ENCODE results near the gene NPAS1.
"Not testable (repeated sequence)": the region's sequence is repeated elsewhere in the genome, so short reads cannot be mapped to it uniquely, and the experiment has no call there.

The NPAS1 gene

DNA sequence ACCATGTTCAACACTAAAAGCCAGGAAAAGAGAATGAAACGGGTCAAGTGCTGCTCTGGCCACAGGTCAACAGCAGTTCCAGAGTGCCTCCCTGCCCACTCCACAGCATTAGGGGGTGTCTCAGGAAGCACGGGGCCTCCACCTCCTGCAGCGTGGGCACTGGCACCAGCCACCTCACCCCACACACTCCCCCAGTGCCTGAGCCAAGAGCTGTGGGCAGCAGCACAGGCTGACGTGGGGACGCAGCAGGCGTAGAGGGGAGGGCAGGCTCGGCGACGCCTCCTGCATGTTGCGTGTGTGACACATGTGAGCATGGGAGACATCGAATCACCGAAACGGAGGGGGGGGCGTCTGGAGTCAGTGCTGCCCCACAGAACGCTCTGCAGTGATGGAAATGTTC is 50.2 kb downstream of the NPAS1 start:
- Histone ChIP-seq H3K36me3 (peaks cover 96 to 100% (median 97%) of the 10 kb centered on the region in 11 experiments), H3K9ac (no peak overlapping the region), H3K4me2 (no peak overlapping the region), H3K27me3 (no peaks in the 10 kb centered on the region), H3K4me3 (no peak overlapping the region), H3K9me3 (replicated peaks in 1 of 11) (no peaks in the 10 kb centered on the region), H3K4me1 (peaks cover 6 to 11% (median 9%) of the 10 kb centered on the region in 10 experiments; a peak in 18 of 20 replicates), H4K20me1 (peaks cover 51 to 97% (median 91%) of the 10 kb centered on the region in 11 experiments), H3K27ac (no peak overlapping the region)
- no peak for TF ChIP-seq Cebpa-rat (IDR thresholded peaks at IDR 0.05)

DNA sequence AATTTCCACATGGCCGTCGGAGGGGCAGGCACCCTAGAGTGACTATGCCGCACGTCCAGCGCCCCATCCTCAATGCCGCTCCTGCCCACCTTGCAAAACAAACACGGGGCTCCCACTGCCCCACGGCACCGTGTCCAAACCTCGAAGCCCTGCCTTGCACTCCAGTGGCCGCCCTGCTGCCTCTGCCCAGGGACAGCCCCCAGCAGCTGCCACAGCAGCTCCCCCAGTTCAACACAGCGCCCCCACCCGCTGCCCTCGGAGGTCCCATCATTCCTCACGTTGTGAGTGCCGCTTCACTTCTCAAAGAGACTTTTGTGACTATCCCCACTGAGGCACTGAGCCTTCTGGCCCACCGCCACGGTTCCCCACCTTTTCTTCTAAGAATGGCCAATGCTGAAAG is 51.1 kb downstream of the NPAS1 start:
- H3K4me2 ChIP-seq, result no peak overlapping the region
- H3K9ac ChIP-seq, result no peak overlapping the region
- H4K20me1 ChIP-seq, result peaks cover 55 to 97% (median 91%) of the 10 kb centered on the region in 11 experiments
- no peak overlapping the region for H3K4me3 ChIP-seq
- H3K36me3 ChIP-seq, result peaks cover 96 to 100% (median 97%) of the 10 kb centered on the region in 11 experiments
- no peak overlapping the region for H3K27ac ChIP-seq
- H3K27me3 ChIP-seq, result no peaks in the 10 kb centered on the region
- peaks cover 16 to 21% (median 18%) of the 10 kb centered on the region in 10 experiments; a peak in 19 of 20 replicates for H3K4me1 ChIP-seq
- TF ChIP-seq Cebpa-rat (IDR thresholded peaks at IDR 0.05), result no peak
- no peaks in the 10 kb centered on the region for H3K9me3 ChIP-seq (replicated peaks in 1 of 11)

DNA sequence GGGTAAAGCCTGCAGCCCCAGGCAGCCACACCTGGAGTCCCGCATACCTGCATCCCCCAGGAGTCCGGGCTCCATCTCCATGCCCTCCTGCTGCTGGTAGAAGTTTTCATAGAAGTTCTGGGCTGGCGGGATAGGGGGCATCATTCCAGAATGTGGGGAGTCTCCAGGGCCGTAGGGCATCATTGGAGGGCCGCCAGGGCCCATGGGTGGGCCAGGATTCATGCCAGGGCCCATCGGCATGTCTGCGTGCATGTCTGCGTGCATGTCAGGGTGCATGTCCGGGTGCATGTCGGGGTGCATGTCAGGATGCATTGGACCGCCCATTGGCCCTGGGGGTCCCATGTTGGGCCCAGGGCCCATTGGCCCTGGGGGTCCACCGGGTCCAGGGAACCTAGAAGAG is 52.1 kb downstream of the NPAS1 start:
- Histone ChIP-seq H3K4me1 (peaks cover 17 to 28% (median 22%) of the 10 kb centered on the region in 10 experiments; a peak in 19 of 20 replicates), H3K9me3 (replicated peaks in 1 of 11) (no peaks in the 10 kb centered on the region), H3K36me3 (peaks cover 97 to 100% (median 98%) of the 10 kb centered on the region in 11 experiments), H3K9ac (no peak overlapping the region), H3K4me3 (no peak overlapping the region), H3K27ac (no peak overlapping the region), H4K20me1 (peaks cover 55 to 97% (median 93%) of the 10 kb centered on the region in 11 experiments), H3K4me2 (no peak overlapping the region), H3K27me3 (no peaks in the 10 kb centered on the region)
- no peak for TF ChIP-seq Cebpa-rat (IDR thresholded peaks at IDR 0.05)

DNA sequence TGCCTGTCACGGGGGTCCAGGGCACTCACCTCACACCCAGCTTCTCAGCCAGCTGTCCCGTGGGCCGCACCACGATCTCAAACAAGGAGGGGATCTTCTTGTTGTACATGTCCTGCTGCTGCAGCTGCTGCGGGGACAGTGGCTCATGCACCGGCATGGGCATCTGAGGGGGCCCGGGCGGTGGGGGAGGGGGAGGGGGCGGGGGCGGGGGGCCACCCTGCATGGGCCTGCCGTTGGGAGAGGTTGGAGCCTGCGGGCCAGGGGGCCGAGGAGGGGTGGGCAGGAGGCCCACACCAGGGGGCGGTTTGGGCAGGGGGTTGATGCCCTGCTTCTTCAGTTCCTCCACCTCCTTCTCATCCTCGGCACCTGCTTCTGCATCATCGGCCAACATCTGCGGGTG is 52.7 kb downstream of the NPAS1 start:
- no peak overlapping the region for H3K9ac ChIP-seq
- no peak overlapping the region for H3K27ac ChIP-seq
- TF ChIP-seq Cebpa-rat (IDR thresholded peaks at IDR 0.05), result no peak
- no peaks in the 10 kb centered on the region for H3K27me3 ChIP-seq
- no peaks in the 10 kb centered on the region for H3K9me3 ChIP-seq (replicated peaks in 1 of 11)
- H3K4me1 ChIP-seq, result peaks cover 17 to 28% (median 22%) of the 10 kb centered on the region in 10 experiments; a peak in 19 of 20 replicates
- H3K36me3 ChIP-seq, result peaks cover 97 to 100% (median 98%) of the 10 kb centered on the region in 11 experiments
- H4K20me1 ChIP-seq, result peaks cover 55 to 95% (median 87%) of the 10 kb centered on the region in 11 experiments
- no peak overlapping the region for H3K4me2 ChIP-seq
- no peak overlapping the region for H3K4me3 ChIP-seq

DNA sequence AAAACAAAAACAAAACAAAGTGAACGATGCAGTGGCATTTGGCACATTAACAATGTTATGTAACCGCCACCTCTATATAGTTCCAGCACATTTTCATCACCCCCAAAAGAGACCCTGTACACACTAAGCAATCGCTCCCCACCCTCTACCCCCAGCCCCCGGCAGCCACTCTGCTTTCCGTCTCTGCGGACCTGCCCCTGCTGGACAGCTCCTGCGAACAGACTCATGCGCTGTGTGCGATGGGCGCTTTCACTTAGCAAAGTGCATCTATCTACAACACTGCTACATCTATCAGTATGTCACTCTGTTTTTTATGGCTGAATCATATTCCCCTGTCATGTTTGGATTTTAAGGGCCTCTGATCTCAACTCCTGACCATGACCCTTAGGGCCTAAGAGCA is 53.9 kb downstream of the NPAS1 start:
- peaks cover 97 to 100% (median 98%) of the 10 kb centered on the region in 11 experiments for H3K36me3 ChIP-seq
- no peak for TF ChIP-seq Cebpa-rat (IDR thresholded peaks at IDR 0.05)

DNA sequence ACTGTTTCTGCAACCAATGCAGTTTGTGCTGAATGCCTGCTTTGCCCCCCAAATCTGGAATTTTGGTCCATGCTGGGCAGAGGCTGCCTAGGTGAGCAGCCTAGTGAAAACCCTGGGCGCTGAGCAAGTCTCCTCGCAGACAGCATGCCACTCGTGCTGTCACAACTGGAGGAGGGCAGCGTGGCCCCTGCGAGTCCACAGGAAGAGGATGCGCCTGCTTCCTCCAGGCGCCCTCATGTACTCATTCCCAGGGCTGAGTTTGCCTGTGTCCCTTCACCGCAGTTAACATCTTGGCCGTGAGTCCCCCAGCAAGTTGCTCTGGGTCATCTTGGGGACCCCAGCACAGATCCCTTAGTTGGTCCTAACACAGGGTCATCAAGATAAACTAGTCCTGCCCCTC is 55.0 kb downstream of the NPAS1 start:
- Histone ChIP-seq H3K9me3 (replicated peaks in 1 of 11) (no peaks in the 10 kb centered on the region), H3K27ac (peak overlapping the region in 9 of 11 experiments; percentile 24 to 63 (median 49); a peak in 16 of 22 replicates), H3K36me3 (peaks cover 90 to 100% (median 97%) of the 10 kb centered on the region in 11 experiments), H4K20me1 (peaks cover 39 to 79% (median 68%) of the 10 kb centered on the region in 11 experiments), H3K9ac (peak overlapping the region; percentile 1 to 50 (median 19); a peak in 13 of 22 replicates), H3K4me1 (peaks cover 17 to 28% (median 22%) of the 10 kb centered on the region in 10 experiments; a peak in 19 of 20 replicates), H3K4me3 (no peak overlapping the region), H3K27me3 (no peaks in the 10 kb centered on the region), H3K4me2 (peak overlapping the region in 9 of 11 experiments; percentile 1 to 59 (median 37); a peak in 14 of 22 replicates)
- no peak for TF ChIP-seq Cebpa-rat (IDR thresholded peaks at IDR 0.05)

More for the DNA sequence above, 53.9 kb downstream of the NPAS1 start:
- Histone ChIP-seq H3K4me2 (no peak overlapping the region), H3K27me3 (no peaks in the 10 kb centered on the region), H3K27ac (peak overlapping the region in 3 of 11 experiments; percentile 33 to 63 (median 63); a peak in 5 of 22 replicates), H3K4me1 (peaks cover 17 to 28% (median 22%) of the 10 kb centered on the region in 10 experiments; a peak in 19 of 20 replicates), H3K9me3 (replicated peaks in 1 of 11) (no peaks in the 10 kb centered on the region), H4K20me1 (peaks cover 50 to 85% (median 74%) of the 10 kb centered on the region in 11 experiments), H3K9ac (peak overlapping the region in 6 of 11 experiments; percentile 8 to 47 (median 27); a peak in 2 of 22 replicates), H3K4me3 (no peak overlapping the region)

DNA sequence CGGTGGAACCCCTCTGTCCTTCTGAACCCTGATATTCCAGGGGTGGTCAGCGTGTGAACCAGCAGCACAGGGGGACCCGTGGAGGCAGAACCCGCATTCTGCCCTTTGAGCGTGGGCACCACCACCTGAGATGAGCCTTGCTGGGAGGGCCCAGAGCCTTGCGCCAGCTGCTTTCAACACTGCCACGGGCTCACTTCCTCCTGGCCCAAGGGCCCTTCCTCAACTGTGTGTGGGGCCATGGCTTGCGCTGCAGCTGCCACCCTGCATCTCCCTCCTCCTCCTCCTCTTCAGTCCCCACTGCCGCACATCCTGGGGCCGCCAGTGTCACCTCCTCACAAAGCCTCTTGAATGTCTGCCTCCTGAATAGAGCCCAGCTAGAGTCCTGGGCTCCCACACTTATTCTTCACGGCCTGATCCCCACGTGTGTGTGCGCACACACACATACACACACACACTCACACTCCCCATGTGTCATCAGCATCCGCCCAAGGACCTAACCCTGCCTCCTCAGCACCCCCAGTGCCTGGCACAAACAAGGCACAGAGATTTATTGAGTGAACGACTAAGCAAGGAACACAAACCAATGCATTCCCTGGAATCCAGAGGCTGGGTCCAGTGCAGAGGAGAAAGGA is 55.7 kb downstream of the NPAS1 start:
- H3K27me3 ChIP-seq, result no peaks in the 10 kb centered on the region
- H3K4me3 ChIP-seq, result no peak overlapping the region
- peak overlapping the region in 9 of 11 experiments; percentile 1 to 59 (median 37); a peak in 15 of 22 replicates for H3K4me2 ChIP-seq
- H4K20me1 ChIP-seq, result peaks cover 32 to 79% (median 67%) of the 10 kb centered on the region in 11 experiments
- TF ChIP-seq Cebpa-rat (IDR thresholded peaks at IDR 0.05), result no peak
- H3K4me1 ChIP-seq, result peaks cover 17 to 29% (median 24%) of the 10 kb centered on the region in 10 experiments; a peak in 19 of 20 replicates
- peaks cover 90 to 100% (median 97%) of the 10 kb centered on the region in 11 experiments for H3K36me3 ChIP-seq
- H3K9me3 ChIP-seq (replicated peaks in 1 of 11), result no peaks in the 10 kb centered on the region
- H3K9ac ChIP-seq, result peak overlapping the region; percentile 5 to 50 (median 22); a peak in 14 of 22 replicates
- peak overlapping the region in 9 of 11 experiments; percentile 24 to 63 (median 49); a peak in 16 of 22 replicates for H3K27ac ChIP-seq

DNA sequence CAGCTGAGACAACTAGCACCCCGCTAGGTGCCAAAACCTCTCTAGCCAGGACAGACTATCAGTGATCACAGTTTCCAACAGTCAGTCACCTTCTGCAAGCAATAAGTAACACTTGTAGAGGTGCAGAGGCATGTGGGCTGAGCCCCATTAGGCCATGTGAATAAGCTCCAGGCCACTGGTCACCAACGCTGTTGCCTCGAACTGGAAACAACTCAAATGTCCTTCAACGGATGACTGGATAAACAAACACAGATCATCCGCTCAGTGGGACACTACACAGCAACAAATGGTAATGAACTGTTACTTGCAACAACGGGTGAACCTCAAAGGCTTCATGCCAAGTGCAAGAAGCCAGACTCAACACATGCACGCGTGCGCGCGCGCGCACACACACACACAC is 56.3 kb downstream of the NPAS1 start:
- H3K9ac ChIP-seq, result peak overlapping the region in 9 of 11 experiments; percentile 5 to 50 (median 24); a peak in 9 of 22 replicates
- peaks cover 27 to 79% (median 64%) of the 10 kb centered on the region in 11 experiments for H4K20me1 ChIP-seq
- H3K4me1 ChIP-seq, result peaks cover 17 to 31% (median 24%) of the 10 kb centered on the region in 10 experiments; a peak in 19 of 20 replicates
- H3K27me3 ChIP-seq, result no peaks in the 10 kb centered on the region
- peak overlapping the region in 9 of 11 experiments; percentile 1 to 59 (median 37); a peak in 10 of 22 replicates for H3K4me2 ChIP-seq
- no peaks in the 10 kb centered on the region for H3K9me3 ChIP-seq (replicated peaks in 1 of 11)
- TF ChIP-seq Cebpa-rat (IDR thresholded peaks at IDR 0.05), result no peak
- H3K27ac ChIP-seq, result peak overlapping the region in 9 of 11 experiments; percentile 24 to 63 (median 49); a peak in 12 of 22 replicates
- peaks cover 90 to 100% (median 97%) of the 10 kb centered on the region in 11 experiments for H3K36me3 ChIP-seq
- H3K4me3 ChIP-seq, result no peak overlapping the region

DNA sequence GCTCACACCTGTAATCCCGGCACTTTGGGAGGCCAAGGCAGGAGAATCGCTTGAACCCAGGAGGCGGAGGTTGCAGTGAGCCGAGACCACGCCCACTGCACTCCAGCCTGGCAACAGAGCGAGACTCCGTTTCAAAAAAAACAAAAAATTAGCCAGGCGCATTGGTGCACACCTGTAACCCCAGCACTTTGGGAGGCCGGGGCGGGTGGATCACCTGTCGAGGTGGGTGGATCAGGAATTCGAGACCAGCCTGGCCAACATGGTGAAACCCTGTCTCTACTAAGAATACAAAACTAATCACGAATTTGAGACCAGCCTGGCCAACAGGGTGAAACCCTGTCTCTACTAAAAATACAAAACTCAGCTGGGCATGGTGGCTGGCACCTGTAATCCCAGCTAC is 58.7 kb downstream of the NPAS1 start:
- not testable (repeated sequence) for H3K27me3 ChIP-seq; H3K9me3 ChIP-seq (replicated peaks in 1 of 11); H3K4me2 ChIP-seq; H3K27ac ChIP-seq; H3K4me3 ChIP-seq; H3K9ac ChIP-seq
- H3K4me1 ChIP-seq, result peaks cover 17 to 31% (median 24%) of the 10 kb centered on the region in 10 experiments; a peak in 19 of 20 replicates
- H4K20me1 ChIP-seq, result peaks cover 19 to 77% (median 49%) of the 10 kb centered on the region in 11 experiments
- H3K36me3 ChIP-seq, result peaks cover 92 to 100% (median 99%) of the 10 kb centered on the region in 11 experiments
